Measurements from ENCODE around the gene TBX20.
"Not testable (repeated sequence)": the region's sequence is repeated elsewhere in the genome, so short reads cannot be mapped to it uniquely, and the experiment has no call there.

TBX20 gene

GRCh38 chr7:35254496-35255442 lies 869 bp upstream of the TBX20 start:
- DNase-seq, result no peak

- DNase-seq, result no peak
Measured at GRCh38 chr7:35253460-35253709, 515 bp downstream of the TBX20 start.

GRCh38 chr7:35252612-35253459 lies 1.1 kb downstream of the TBX20 start:
- no peak for DNase-seq

GRCh38 chr7:35251606-35252310 lies 2.1 kb downstream of the TBX20 start:
- DNase-seq, result no peak

GRCh38 chr7:35250941-35251340 lies 3.0 kb downstream of the TBX20 start:
- DNase-seq, result no peak

GRCh38 chr7:35250452-35250851 lies 3.4 kb downstream of the TBX20 start:
- no peak for DNase-seq

- DNase-seq, result no peak
Measured at GRCh38 chr7:35249537-35249907, 4.4 kb downstream of the TBX20 start.

- DNase-seq, result no peak
Measured at GRCh38 chr7:35248576-35249536, 5.0 kb downstream of the TBX20 start.

GRCh38 chr7:35246819-35247218 lies 7.1 kb downstream of the TBX20 start:
- DNase-seq, result no peak

GRCh38 chr7:35241884-35242283 lies 12.0 kb downstream of the TBX20 start:
- no peak for DNase-seq

- no peak for DNase-seq
Measured at GRCh38 chr7:35241436-35241835, 12.5 kb downstream of the TBX20 start.

GRCh38 chr7:35241008-35241407 lies 12.9 kb downstream of the TBX20 start:
- not testable (repeated sequence) for DNase-seq

- DNase-seq, result not testable (repeated sequence)
Measured at GRCh38 chr7:35238456-35238855, 15.4 kb downstream of the TBX20 start.

GRCh38 chr7:35232994-35233393 lies 20.9 kb downstream of the TBX20 start:
- DNase-seq, result no peak

- DNase-seq, result not testable (repeated sequence)
Measured at GRCh38 chr7:35231221-35231620, 22.7 kb downstream of the TBX20 start.

- not testable (repeated sequence) for DNase-seq
Measured at GRCh38 chr7:35229116-35229780, 24.7 kb downstream of the TBX20 start.

GRCh38 chr7:35228496-35229051 lies 25.3 kb downstream of the TBX20 start:
- DNase-seq, result not testable (repeated sequence)

- not testable (repeated sequence) for DNase-seq
Measured at GRCh38 chr7:35227438-35227837, 26.5 kb downstream of the TBX20 start.

GRCh38 chr7:35222445-35222844 lies 31.5 kb downstream of the TBX20 start:
- DNase-seq, result not testable (repeated sequence)

- not testable (repeated sequence) for DNase-seq
Measured at GRCh38 chr7:35220176-35220575, 33.7 kb downstream of the TBX20 start.

GRCh38 chr7:35216033-35216432 lies 37.9 kb downstream of the TBX20 start:
- DNase-seq, result not testable (repeated sequence)
